Measurements from ENCODE around the gene PEX10. TPM values are rescaled to one million over a fixed set of nuclear protein-coding genes. Genes with fewer than 3 reads are reported as not detected.

PEX10 gene
- total RNA-seq, 1 donor from 2014 or later = 18.1 TPM

DNA sequence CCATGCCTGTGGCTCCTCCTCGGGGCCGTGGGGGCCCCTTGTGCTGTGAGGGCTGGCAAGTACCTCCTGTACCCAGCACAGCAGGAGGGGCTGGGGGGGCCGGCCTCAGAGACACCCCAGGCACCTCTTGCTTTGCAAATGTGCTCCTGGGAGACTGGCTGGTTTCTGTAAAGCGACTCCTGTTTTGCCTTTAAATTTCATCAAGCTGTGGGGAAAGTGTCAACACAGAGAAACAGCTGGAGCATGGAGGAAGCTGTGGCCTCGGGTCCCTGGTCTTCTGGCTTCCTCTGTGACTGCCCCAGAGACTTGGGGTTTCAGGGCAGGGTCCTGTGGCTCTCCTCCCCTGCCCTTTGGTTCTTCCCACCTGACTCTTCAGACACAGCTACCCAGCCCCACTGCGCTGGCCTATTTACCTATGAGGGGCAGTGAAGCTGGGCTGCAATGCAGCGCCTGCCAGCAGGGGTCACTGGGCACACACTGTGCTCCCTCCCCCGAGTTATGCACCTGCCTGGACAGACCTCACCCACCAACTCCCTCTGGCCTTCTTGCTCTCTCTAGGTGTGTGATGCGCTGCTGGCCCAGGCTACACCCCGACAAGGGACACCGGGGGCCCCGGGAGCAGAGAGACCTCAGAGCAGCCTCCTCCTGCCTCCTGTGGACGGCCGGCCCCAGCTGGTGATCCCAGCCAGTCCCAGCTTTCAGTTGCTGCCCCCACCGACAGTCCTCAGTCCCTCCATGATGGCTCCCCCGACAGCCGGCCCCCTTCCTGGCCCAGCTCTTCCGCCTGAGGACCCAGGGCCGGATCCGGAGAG, 17.6 kb upstream of the PEX10 start:
- intact Hi-C loops (cut with DNase I) = loop anchor here (10.0 kb wide), 1 partner anchor 375 kb away; the partner anchor contains the start of gene TTC34
- DNase-seq (ENCODE audit: low spot score) = no peak

DNA sequence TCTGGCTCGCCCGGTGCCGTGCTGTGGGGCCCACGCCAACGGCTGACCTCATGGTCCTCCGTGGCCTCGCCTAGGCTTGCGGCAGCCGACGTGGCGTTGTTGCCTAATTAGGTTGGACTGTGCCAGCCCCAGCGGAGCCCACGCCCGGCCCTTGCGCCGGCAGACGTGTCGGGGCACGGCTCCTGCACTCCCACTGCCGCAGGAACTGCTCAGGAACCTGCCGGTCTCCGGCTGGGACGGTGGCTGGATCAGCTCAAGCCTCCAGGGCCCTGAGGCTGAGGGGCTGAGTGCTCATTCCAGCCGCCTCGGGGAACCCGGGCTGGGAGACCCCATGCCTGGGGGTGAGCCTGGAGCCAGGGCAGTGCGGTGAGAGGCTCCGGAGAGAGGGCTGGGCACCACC, 16.1 kb upstream of the PEX10 start:
- intact Hi-C loops (cut with DNase I) = no loop called here

GRCh38 chr1:2427976-2428375, 15.6 kb upstream of the PEX10 start:
- intact Hi-C loops (cut with DNase I) = no loop called here
- no peak for DNase-seq (ENCODE audit: low spot score)

More for the DNA sequence above, 16.1 kb upstream of the PEX10 start:
- no peak for DNase-seq (ENCODE audit: low spot score)

DNA sequence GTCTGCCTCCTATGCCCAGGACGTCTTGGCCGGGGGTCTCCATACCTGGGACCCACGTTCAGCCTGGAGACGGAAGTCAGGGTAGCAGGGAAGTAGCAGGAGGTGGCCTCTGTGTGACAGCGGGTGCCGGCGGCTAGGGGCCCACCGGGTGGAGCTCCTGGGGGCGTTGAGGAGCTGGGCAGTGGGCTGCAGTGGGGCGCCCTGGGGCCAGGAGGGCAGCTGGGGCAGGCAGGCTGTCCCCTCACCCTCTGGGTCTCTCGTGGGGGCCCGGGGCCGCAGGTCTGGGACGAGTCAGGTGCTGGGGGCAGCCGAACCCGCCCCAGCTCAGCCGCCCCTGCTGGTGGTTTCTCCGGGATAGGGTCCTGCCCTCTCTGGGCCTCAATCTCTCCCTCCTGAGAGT, 14.7 kb upstream of the PEX10 start:
- intact Hi-C loops (cut with DNase I) = no loop called here
- no peak for DNase-seq (ENCODE audit: low spot score)

DNA sequence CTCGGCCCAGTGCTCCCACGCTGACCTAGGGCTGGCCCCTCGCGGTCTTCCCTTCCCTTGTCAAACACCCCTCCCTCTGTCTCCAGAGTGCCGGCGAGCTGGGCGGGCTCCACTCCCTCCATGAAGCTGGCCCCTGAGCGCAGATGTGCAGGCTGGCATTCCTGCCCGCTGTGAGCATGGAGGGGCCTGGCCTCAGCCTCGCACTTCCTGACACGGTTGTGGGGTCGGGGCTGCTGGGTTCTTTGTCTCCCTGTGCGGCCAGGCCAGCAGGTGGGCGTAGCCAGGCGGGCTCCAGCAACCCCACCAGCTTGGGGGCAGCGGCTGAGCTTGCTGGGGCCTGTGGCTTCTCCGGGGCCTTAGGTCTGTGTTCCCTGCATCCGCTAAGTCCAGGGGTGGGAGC, 14.2 kb upstream of the PEX10 start:
- intact Hi-C loops (cut with DNase I) = no loop called here
- no peak for DNase-seq (ENCODE audit: low spot score)

DNA sequence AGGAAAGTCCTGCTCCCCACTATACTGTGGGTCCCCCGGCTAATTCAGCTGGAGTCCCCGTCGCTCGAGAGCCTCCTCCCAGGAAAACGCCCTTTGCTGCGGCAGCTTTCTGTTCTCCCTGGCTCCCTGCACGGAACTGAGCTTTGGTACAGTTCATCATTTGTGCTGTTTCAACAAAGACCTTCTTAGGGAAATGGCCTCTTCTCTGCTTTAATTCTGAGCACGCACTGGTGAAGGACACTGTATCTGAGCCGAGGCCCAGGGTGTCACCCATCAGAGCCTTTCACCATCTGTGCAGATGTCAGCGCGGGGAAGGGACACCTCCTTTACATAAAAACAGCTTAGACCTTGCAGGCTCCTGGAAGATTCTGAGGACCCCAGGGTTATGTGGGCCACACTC, 13.5 kb upstream of the PEX10 start:
- DNase-seq (ENCODE audit: low spot score) = no peak
- intact Hi-C loops (cut with DNase I) = no loop called here

DNA sequence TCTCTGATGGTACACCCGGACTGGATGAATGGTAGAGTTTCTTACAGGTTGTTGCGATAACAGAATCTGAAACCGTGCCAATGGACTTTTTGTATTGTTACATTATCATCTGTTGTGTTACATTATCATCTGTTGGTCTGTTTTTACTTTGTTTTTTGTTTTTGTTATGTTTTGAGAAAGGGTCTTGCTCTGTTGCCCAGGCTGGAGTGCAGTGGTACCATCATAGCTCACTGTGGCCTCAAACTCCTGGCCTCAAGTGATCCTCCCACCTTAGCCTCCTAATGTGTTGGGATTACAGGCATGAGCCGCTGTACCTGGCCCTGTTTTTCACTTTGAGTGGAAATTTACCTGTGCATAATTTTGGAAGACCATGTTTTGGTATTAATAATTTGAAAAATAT, 10.2 kb upstream of the PEX10 start:
- DNase-seq (ENCODE audit: low spot score) = no peak
- intact Hi-C loops (cut with DNase I) = no loop called here

GRCh38 chr1:2419416-2419815, 7.1 kb upstream of the PEX10 start:
- intact Hi-C loops (cut with DNase I) = loop anchor here (5.0 kb wide), 1 partner anchor 1003 kb away; no protein-coding TSS in a partner anchor
- no peak for DNase-seq (ENCODE audit: low spot score)

DNA sequence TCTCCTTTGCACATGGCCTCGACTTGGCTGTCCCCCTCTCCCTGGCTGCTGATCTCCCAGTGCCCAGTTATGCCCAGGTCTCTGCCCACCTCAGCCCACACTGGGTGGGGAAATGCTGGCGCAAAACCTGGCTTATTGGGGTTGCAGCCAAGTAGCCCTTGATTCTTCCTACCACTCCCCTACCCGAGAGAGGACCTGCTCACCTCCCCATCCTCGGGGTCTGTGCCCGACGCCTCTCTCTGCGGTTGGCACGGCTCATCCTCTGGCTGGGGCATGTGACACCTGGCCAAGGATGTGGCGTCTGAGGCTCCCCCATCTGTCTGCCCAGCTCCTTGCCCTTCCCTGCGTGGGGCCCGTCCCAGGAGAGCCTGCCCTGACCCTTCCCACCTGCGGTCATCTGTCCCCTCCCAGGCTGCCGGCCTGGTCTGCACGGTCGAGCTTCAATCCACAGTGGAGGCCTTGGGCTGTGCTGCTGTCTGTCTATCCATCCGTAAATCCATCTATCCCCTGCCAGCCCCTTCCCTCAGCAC, 6.5 kb upstream of the PEX10 start:
- no peak for DNase-seq (ENCODE audit: low spot score)
- intact Hi-C loops (cut with DNase I) = loop anchor here (5.0 kb wide), 1 partner anchor 1003 kb away; no protein-coding TSS in a partner anchor

DNA sequence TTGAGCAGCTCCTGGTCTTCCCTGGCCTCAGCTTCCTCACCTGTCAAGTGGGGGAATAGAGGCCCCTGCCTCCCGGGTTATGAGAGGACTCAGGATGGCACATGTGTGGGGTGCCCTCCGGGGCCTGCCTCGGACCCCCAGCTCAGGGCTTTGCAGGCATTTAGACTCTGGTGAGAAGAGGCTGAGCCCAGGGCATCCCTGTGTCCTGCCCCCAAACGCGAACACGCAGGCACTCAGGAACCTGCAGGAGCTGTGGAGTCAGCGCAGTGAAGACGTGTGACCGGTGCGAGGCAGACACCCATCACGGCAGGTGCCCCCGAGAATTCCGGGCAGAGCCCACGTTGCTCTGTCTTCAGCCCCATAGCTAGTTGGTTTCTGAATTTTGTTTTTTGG, 5.5 kb upstream of the PEX10 start:
- no peak for DNase-seq (ENCODE audit: low spot score)
- intact Hi-C loops (cut with DNase I) = loop anchor here (5.0 kb wide), 1 partner anchor 1004 kb away; no protein-coding TSS in a partner anchor

DNA sequence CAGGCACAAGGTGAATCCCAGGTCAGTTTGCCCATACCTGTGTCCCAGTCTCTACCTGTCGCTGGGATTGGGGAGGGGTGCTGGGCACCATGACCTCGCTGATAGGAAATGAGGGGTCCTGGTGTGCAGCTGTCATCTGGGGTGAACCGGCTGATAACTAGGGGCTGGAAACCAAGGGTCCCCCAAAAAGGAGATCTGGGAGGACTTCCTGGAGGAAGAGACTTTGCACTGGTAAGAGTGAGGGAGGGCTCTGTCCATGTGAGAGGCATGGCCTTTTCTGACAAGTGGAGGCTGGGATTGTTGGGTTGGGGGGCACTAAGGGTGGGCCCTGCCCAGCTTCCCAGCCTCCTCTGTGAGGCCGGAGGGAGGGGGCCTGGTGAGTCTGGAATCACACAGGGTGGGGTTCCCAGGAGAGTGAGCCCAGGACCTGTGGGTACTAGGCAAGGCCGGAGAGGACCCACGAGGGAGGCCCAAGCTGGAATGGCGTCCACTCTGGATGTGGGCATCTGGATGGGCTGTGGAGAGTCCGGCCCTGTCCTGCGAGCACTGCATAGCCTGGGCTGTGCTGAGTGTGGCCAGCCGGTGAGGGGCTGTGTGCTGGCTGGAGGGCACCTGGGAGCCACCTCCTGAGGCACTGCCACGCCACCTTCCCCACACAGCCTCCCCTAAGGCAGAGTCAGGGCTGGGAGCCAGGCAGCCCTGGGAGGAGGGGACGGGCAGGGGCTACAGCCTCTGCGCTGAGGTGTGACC, 4.9 kb upstream of the PEX10 start:
- intact Hi-C loops (cut with DNase I) = loop anchor here (5.0 kb wide), 1 partner anchor 1005 kb away; no protein-coding TSS in a partner anchor
- no peak for DNase-seq (ENCODE audit: low spot score)

DNA sequence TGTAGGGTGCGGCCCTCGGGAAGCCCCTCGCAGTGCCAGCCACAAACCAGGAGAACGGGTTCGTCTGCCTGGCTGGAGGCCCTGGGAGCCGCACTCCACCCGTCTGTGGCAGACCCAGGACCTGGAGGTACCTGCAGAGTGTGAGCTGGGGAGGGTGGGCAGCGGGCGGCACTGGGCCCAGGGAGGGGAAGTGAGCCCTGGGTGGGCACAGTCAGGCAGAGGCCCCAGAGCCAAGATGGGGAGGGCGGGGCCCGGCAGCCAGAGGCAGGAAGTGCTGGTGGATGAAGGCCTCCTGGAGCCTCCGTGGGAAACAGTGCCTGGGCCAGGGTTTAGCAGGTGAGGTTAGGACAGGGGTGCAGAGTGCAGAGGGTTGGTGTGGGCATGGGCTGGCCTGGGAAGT, 4.0 kb upstream of the PEX10 start:
- no peak for DNase-seq (ENCODE audit: low spot score)
- intact Hi-C loops (cut with DNase I) = loop anchor here (5.0 kb wide), 1 partner anchor 1006 kb away; no protein-coding TSS in a partner anchor

DNA sequence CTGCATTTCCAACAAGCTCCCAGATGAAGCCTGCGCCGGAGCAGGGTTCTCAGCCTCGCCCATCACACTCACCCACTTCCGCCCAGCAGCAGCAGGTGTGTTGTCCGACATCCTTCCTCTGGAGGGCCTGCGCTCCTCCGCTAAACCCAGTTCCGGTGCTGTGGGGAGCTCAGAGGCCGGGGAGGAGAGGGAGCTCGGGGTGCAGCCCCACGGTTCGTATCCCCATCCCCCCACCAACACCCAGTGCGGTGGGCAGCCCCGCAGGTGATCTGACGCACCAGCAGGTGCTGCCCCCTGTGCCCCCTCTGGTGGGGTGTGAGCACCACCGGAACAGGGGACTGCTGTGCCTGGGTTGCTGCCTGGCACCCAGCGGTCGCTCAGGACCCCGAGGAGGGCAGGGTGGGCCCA, 3.4 kb upstream of the PEX10 start:
- intact Hi-C loops (cut with DNase I) = loop anchor here (2.0 to 5.0 kb wide), 3 partner anchors 227 to 1006 kb away; no protein-coding TSS in a partner anchor
- DNase-seq (ENCODE audit: low spot score) = no peak

DNA sequence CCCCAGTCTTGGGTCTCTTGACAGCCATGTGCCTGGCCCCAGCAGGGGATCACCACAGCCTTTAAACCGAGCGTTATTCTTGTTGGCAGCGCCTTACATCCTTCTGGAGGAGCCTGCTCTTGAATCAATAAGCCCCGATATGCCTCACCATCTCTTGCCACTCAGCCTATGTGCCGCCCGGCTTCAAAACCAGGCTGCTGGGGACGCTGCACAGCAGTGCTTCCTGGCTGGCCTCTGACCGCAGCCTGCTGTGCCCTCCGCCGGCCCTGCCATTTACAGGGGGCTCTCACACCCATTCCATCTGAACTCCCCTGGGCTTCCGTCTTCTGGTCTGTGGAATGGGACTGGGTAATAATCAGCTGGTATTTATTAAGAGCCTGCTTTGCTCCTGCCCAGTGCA, 3.0 kb upstream of the PEX10 start:
- DNase-seq (ENCODE audit: low spot score) = no peak
- intact Hi-C loops (cut with DNase I) = loop anchor here (2.0 to 5.0 kb wide), 3 partner anchors 227 to 1007 kb away; no protein-coding TSS in a partner anchor

DNA sequence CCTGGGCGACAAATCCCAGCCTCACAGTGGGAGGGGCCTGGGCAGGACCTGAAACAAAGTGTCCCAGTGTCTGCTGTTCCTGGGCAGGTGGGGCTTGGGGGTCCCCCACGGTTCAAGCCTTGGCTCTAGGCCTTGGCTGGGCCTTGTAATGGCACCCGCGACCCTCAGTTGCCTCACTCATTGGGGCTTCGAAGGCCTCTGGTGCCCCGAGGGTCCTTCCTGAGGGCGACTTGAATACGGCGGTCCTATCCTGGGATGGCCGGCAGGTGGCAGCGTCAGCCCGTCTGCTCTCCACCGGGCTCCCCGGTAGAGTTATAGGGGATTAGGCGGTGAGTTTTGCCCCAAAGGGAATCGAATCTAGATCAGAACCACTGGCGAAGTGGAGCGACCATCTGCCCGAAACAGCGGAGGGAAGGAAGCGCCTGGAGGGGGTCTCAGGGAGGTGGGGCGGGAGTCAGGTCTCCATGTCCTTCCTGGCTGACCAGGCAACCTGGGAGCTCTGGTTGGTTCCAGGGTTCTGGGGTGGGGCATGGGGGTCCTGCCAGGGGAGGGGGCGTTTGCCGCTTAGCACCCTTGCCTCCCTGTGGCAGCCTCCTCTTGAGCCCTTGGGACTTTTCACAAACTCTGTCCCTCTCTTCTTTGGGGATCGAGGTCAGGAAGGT, 2.1 kb upstream of the PEX10 start:
- intact Hi-C loops (cut with DNase I) = loop anchor here (1.0 to 5.0 kb wide), 4 partner anchors 134 to 372 kb away; partner anchors contain the start of gene PRXL2B

GRCh38 chr1:2413495-2414296, 1.3 kb upstream of the PEX10 start:
- intact Hi-C loops (cut with DNase I) = loop anchor here (1.0 to 5.0 kb wide), 4 partner anchors 135 to 373 kb away; partner anchors contain the start of gene PRXL2B
- DNase-seq (ENCODE audit: low spot score) = no peak

More for the DNA sequence above, 2.1 kb upstream of the PEX10 start:
- DNase-seq (ENCODE audit: low spot score) = peak; percentile 89

DNA sequence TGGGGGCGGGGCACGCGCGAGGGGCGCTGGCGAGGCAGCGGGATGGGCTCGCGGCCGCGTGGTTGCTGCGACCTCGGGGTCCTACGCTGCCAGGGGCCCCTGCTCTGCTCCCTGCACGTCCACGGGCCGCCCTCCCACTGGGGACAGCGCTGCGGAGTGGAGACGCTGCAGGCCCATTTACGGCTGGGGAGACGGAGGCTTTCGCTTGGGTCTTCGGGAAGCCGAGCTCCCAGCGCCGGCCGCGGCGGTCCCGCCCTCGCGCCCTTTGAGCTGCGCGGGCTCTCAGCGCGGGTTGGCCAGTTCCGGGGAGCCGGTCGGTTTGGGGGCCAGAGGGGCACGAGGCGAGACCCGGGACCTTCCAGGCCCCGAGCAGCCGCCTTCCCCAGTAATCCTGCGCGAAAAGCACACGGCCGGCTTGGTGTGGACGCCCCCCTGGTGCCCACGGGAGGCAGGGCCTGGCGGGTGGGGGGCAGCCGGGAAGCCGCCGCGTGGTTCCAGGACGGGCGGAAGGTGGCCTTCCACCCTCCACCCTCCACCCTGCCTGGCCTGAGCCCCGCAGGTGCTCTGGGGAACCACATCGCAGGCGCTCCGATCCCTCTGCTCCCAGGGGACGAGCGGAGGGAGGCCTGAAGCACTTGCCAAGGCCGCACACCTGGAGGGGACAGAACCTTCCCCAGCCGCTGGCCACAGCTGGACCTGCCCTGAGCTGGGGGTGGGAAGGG, 570 bp upstream of the PEX10 start:
- intact Hi-C loops (cut with DNase I) = loop anchor here (1.0 to 5.0 kb wide), 2 partner anchors 114 to 174 kb away; partner anchors contain the start of gene PRXL2B
- no peak for DNase-seq (ENCODE audit: low spot score)

Data from cardiac septum (tissue), 1 donor.